ENCODE data around the gene SLC12A4. TPM values are rescaled to one million over a fixed set of nuclear protein-coding genes. Genes with fewer than 3 reads are reported as not detected.

The SLC12A4 gene
- total and polyA plus RNA-seq, 4 donors = 8.0 to 37.3 (median 17.1) TPM

DNA sequence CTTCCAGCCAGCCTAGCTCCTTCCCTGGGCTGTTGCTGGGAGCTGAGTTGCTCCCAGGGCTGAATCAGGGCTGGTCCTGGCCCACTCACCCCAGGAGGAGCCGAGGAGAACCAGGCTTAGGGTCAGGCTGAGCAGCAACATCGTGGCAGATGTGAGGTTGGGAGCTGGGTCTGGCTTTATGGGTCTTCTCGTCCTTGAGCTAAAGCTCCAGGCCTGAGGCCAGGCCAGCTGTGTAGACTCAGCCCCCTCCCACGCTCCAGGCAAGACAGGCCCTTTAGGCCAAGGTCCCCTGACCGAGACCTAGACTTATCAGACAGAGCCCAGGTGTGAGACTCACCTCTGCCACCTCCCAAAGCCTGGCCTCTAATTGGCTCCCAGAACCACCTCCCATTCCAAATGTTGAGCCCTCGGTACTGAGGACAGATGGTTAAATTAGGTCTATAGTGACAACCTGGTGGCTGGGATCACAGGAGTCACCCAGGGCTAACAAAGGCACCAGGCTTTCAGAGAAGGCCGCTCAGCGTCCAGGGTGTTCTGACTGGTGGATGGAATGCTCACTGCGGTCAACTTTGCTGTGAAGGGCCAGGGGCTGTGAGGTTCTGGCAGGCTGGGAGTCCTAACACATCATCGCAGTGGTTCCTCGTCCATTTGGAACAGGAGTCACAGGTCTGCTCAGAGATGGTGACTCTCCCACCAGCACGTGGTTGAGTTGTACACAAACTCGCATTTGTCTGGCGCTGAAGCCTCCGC lies 36.5 kb downstream of the SLC12A4 start, which contains the start of gene CTRL:
Gene CTRL (minus strand): TSS at position 151 of the 750 bp plus-strand sequence. CDS start 10 bp downstream, at position 141.
- Histone ChIP-seq H3K4me1 (ENCODE audit: control insufficient read depth in 4 of 4, insufficient read depth in 4 of 4, low read length in 3 of 4) (peaks cover 0 to 15% (median 11%) of the 10 kb centered on the region in 4 donors), H3K27ac (ENCODE audit: low read depth in 1 of 2, low read length in 2 of 2) (no peak within 1 kb of the TSS), H3K4me3 (ENCODE audit: low read depth in 1 of 3, low read length in 3 of 3) (no peak within 1 kb of the TSS), H3K9me3 (ENCODE audit: control insufficient read depth in 4 of 4, low read length in 3 of 4) (no peaks in the 10 kb centered on the region), H3K27me3 (ENCODE audit: control insufficient read depth in 4 of 4, insufficient read depth in 4 of 4, low read length in 3 of 4) (no peaks in the 10 kb centered on the region), H3K9ac (ENCODE audit: low read depth in 1 of 2, low read length in 2 of 2) (no peak within 1 kb of the TSS), H3K36me3 (ENCODE audit: control insufficient read depth in 4 of 4, insufficient read depth in 3 of 4, low read depth in 1 of 4, low read length in 3 of 4) (peaks cover 3 to 35% (median 11%) of the 10 kb centered on the region in 4 donors)
- DNase-seq (ENCODE audit: low spot score) = no peak
- whole genome bisulfite sequencing = 93% methylated on average over 15 of the region's 15 CpGs
- TF ChIP-seq HNF4G (IDR thresholded peaks at IDR 0.05) (no peak), GABPA (IDR thresholded peaks at IDR 0.05 in 1 of 2, conservative IDR thresholded peaks at IDR 0.05 in 1 of 2) (no peak), NR2F2 (IDR thresholded peaks at IDR 0.05) (no peak), ZBTB33 (IDR thresholded peaks at IDR 0.05) (no peak)

DNA sequence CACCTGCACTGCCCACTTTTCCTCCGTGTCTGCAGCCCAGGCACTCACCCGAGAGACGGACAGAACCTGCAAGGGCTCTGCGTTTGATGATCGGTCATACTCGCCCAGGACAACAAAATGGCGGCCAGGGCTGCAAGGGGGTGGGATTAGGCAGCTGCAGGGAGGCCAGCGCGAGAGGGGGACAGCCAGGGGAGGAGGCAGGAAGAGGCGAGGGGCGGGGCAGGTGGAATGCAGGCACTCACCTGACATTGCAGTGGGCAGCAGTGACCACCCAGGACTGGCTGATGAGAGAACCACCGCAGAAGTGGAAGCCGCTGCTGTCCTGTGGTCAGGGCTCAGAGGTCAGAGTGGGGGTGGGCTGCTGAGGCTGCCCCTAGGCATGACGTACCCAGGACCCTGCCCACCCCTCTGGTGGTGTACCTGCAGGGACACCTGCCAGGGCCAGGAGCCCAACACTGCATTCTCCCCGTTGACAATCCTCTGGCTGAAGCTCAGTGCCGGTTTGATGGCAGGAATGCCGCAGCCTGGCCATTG lies 37.7 kb downstream of the SLC12A4 start:
- WGBS = 97% methylated on average over 17 of the region's 17 CpGs
- no peak for TF ChIP-seq HNF4A (conservative IDR thresholded peaks at IDR 0.05)
- no peak for TF ChIP-seq SP1 (IDR thresholded peaks at IDR 0.05)
- no peak for TF ChIP-seq FOXA1 (IDR thresholded peaks at IDR 0.05)
- no peak for TF ChIP-seq RAD21 (IDR thresholded peaks at IDR 0.05)
- TF ChIP-seq TAF1 (conservative IDR thresholded peaks at IDR 0.05) = no peak
- TF ChIP-seq, protein P1, sequence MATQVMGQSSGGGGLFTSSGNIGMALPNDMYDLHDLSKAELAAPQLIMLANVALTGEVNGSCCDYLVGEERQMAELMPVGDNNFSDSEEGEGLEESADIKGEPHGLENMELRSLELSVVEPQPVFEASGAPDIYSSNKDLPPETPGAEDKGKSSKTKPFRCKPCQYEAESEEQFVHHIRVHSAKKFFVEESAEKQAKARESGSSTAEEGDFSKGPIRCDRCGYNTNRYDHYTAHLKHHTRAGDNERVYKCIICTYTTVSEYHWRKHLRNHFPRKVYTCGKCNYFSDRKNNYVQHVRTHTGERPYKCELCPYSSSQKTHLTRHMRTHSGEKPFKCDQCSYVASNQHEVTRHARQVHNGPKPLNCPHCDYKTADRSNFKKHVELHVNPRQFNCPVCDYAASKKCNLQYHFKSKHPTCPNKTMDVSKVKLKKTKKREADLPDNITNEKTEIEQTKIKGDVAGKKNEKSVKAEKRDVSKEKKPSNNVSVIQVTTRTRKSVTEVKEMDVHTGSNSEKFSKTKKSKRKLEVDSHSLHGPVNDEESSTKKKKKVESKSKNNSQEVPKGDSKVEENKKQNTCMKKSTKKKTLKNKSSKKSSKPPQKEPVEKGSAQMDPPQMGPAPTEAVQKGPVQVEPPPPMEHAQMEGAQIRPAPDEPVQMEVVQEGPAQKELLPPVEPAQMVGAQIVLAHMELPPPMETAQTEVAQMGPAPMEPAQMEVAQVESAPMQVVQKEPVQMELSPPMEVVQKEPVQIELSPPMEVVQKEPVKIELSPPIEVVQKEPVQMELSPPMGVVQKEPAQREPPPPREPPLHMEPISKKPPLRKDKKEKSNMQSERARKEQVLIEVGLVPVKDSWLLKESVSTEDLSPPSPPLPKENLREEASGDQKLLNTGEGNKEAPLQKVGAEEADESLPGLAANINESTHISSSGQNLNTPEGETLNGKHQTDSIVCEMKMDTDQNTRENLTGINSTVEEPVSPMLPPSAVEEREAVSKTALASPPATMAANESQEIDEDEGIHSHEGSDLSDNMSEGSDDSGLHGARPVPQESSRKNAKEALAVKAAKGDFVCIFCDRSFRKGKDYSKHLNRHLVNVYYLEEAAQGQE (IDR thresholded peaks at IDR 0.05) = no peak
- TF ChIP-seq YY1 (IDR thresholded peaks at IDR 0.05) = no peak
- TF ChIP-seq RXRA (IDR thresholded peaks at IDR 0.05) = no peak
- TF ChIP-seq EGR1 (IDR thresholded peaks at IDR 0.05; ENCODE audit: low read depth in 2 of 2) = no peak
- no peak for TF ChIP-seq HNF4G (IDR thresholded peaks at IDR 0.05)
- TF ChIP-seq NR2F2 (IDR thresholded peaks at IDR 0.05) = no peak
- Histone ChIP-seq H3K4me1 (ENCODE audit: control insufficient read depth in 4 of 4, insufficient read depth in 4 of 4, low read length in 3 of 4) (peaks cover 0 to 13% (median 9%) of the 10 kb centered on the region in 4 donors), H3K27ac (ENCODE audit: low read depth in 1 of 2, low read length in 2 of 2) (no peak overlapping the region), H3K4me3 (ENCODE audit: low read depth in 1 of 3, low read length in 3 of 3) (no peak overlapping the region), H3K9ac (ENCODE audit: low read depth in 1 of 2, low read length in 2 of 2) (no peak overlapping the region), H3K36me3 (ENCODE audit: control insufficient read depth in 4 of 4, insufficient read depth in 3 of 4, low read depth in 1 of 4, low read length in 3 of 4) (peaks cover 3 to 35% (median 11%) of the 10 kb centered on the region in 4 donors), H3K9me3 (ENCODE audit: control insufficient read depth in 4 of 4, low read length in 3 of 4) (no peaks in the 10 kb centered on the region), H3K27me3 (ENCODE audit: control insufficient read depth in 4 of 4, insufficient read depth in 4 of 4, low read length in 3 of 4) (no peaks in the 10 kb centered on the region)
- no peak for DNase-seq (ENCODE audit: low spot score)

Measured in liver (tissue), 9 donors.